Fibroblast of lung (primary cell): ENCODE measurements around the gene LRFN4.

Source experiments
- EZH2 ChIP-seq: IDR thresholded peaks from 2 replicates; pipeline ENCODE4 v1.5.1; 2012; ENCODE audit warnings: low read length, control low read depth, mild to moderate bottlenecking; ENCODE audit errors: missing control alignments
- TF ChIP-seq, protein P1 (sequence below), 2 donors: IDR thresholded peaks in 1 of 2; conservative IDR thresholded peaks in 1 of 2; 1 replicate in 1 of 2; 2 replicates in 1 of 2; pipeline ENCODE4 v1.5.1; 2011 to 2012; ENCODE audit warnings: low read length in 2 of 2, control low read depth in 1 of 2, inconsistent platforms in 1 of 2, low read depth in 1 of 2, mild to moderate bottlenecking in 1 of 2

DNA sequence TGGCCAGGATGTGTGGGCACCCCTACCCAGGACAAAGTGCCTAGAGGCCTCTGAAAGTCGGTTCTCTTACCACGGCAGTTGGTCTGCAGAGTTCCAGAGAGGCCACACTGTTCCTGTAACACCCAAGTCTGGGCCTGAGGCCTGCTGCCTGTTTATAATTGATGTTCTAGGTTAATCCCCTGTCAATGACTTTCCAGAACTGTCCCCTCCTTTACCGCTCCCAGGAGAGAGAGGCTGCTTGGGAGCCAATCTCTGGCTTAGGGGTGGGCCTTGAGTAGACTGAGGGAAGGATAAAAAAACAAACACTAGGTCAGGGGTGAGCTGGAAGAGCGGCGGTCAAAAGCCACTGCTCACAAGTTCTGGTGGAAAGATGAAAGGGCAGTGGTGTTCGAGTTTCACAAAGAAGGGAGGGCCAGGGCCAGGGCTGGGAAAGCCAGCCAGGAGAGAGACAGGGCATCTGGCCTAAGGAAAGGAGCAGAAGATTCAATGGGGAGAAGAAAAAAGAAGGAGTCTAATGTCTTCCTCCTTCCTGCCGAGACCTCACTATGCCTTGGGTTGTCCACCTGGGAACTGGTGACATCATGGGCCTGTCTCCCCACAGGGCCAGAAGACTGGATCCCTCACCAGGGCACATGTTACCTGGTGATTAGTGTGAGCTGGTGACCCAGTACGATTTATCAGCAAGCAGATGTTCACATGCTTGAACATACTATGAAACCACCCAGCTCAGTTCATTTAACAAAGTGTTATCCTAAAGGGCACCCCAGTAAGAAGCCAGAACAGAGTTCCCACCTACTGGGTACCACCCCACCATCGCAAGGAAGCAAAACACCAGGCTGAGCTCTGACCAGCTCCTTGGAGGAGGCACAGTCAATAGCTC, 51.1 kb downstream of the LRFN4 start:
- TF ChIP-seq, protein P1, sequence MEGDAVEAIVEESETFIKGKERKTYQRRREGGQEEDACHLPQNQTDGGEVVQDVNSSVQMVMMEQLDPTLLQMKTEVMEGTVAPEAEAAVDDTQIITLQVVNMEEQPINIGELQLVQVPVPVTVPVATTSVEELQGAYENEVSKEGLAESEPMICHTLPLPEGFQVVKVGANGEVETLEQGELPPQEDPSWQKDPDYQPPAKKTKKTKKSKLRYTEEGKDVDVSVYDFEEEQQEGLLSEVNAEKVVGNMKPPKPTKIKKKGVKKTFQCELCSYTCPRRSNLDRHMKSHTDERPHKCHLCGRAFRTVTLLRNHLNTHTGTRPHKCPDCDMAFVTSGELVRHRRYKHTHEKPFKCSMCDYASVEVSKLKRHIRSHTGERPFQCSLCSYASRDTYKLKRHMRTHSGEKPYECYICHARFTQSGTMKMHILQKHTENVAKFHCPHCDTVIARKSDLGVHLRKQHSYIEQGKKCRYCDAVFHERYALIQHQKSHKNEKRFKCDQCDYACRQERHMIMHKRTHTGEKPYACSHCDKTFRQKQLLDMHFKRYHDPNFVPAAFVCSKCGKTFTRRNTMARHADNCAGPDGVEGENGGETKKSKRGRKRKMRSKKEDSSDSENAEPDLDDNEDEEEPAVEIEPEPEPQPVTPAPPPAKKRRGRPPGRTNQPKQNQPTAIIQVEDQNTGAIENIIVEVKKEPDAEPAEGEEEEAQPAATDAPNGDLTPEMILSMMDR (conservative IDR thresholded peaks at IDR 0.05 in 1 of 2, IDR thresholded peaks at IDR 0.05 in 1 of 2; ENCODE audit: low read depth in 1 of 2, low read length in 2 of 2) = no peak
- TF ChIP-seq EZH2 = no peak
